Stomach (tissue), 4 donors: Measurements from ENCODE around the gene HORMAD2.

Source experiments
- EP300 ChIP-seq: sonication (generic); formaldehyde crosslinking; IDR thresholded peaks from one replicate; pipeline ENCODE4 v1.6.1; 2017; ENCODE audit warnings: antibody characterized with exemption
- POLR2A ChIP-seq, 4 donors: fragments of 450-650 bp; IDR thresholded peaks; one replicate each; pipeline ENCODE4 v1.6.1; 2016; ENCODE audit warnings: antibody characterized with exemption in 4 of 4, control low read depth in 2 of 4, mild to moderate bottlenecking in 1 of 4, moderate library complexity in 1 of 4
- POLR2AphosphoS5 ChIP-seq, 3 donors: sonication (generic); formaldehyde crosslinking; IDR thresholded peaks; one replicate each; pipeline ENCODE4 v1.6.1; 2016; ENCODE audit warnings: antibody characterized with exemption in 3 of 3
- TF ChIP-seq, protein P1 (sequence below), 7 experiments: fragments of 450-650 bp in 4 of 7; fragments of 200-600 bp in 3 of 7; sonication (generic) in 3 of 7; IDR thresholded peaks; one replicate each; pipeline ENCODE4 v1.5.1; 2016 to 2019; ENCODE audit warnings: antibody characterized with exemption in 7 of 7, control low read depth in 2 of 7, mild to moderate bottlenecking in 1 of 7

DNA sequence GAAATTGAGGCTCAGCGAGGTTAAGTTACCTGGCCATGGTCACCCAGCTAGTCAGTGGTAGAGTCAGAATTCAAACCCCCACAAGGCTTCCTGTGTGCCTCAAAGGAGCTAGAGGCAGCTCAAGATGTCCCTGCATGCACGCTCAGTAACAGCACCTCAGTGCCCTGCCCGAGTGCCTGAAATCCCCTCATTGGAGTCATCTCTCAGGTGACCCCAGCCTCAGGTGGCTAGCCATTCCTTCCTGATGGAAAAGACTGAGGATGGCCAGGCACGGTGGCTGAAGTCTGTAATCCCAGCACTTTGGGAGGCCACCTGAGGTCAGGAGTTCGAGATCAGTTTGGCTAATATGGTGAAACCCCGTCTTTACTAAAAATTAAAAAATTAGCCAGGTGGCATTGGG lies 129.4 kb downstream of the HORMAD2 start:
- TF ChIP-seq, protein P1, sequence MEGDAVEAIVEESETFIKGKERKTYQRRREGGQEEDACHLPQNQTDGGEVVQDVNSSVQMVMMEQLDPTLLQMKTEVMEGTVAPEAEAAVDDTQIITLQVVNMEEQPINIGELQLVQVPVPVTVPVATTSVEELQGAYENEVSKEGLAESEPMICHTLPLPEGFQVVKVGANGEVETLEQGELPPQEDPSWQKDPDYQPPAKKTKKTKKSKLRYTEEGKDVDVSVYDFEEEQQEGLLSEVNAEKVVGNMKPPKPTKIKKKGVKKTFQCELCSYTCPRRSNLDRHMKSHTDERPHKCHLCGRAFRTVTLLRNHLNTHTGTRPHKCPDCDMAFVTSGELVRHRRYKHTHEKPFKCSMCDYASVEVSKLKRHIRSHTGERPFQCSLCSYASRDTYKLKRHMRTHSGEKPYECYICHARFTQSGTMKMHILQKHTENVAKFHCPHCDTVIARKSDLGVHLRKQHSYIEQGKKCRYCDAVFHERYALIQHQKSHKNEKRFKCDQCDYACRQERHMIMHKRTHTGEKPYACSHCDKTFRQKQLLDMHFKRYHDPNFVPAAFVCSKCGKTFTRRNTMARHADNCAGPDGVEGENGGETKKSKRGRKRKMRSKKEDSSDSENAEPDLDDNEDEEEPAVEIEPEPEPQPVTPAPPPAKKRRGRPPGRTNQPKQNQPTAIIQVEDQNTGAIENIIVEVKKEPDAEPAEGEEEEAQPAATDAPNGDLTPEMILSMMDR (IDR thresholded peaks at IDR 0.05) = no peak
- TF ChIP-seq POLR2A (IDR thresholded peaks at IDR 0.05) (no peak), POLR2AphosphoS5 (IDR thresholded peaks at IDR 0.05) (no peak), EP300 (no peak)
